ENCODE results near the gene REELD1.
A peak's percentile ranks its signal among the peaks of the same experiment; 100 is the strongest.

Gene REELD1

DNA sequence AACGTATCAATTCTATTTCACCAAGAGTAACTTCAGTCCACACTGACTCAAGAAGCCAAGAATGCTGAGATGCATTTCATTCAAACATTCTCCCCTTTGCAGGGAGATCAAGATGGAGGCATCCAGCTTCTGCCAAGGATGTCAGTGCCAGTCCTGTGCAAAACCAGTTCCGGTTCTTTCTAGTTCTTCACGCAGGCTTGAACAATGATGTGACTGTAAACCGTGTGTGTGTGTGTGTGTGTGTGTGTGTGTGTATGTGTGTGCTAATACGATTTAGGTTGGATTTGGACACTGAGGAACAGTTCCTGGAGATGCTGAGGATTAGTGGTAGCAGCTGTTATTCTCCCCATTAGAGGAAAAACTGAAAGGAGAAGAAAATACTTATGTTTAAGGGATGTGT, at the start of gene REELD1:
TSS of gene REELD1 (plus strand) at position 301 of the 400 bp plus-strand sequence. CDS start 2,415 bp downstream, outside the sequence.
- no peak for DNase-seq (ENCODE audit: low read depth in 2 of 2)

DNA sequence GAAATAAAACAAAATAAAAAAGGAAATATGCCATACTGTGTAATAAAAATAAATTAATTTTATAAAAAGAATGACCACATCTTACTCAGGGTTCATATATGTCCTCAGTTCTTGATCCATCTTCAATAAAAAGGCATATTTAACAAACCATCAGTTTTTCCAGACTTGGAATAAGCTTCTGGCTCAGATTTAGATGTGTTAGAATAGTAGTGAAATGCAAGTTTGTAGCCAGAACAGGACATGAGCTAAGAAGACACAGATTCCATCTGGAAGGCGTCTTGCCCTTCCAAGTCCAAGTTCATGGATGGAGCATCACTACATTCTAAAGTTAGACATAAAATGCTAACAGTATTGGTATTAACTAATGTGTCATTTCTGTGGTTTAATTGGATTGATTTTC, 49.1 kb upstream of the REELD1 start:
- no peak for DNase-seq (ENCODE audit: low read depth in 2 of 2)

DNA sequence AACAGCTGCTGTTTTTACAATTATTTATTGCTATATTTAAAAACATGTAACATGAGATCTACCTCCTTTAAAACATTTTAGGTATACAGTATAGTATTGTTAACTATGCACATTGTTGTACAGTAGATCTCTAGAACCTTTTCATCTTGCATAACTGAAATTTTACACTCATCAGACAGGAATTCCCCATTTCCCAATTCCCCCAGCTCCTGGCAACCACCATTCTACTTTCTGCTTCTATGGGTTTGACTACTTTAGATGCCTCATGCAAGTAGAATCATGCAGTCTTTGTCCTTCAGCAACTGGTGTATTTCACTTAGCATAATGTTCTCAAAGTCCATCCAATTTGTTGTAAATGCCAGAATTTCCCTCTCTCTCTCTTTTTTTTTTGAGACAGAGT, 48.5 kb upstream of the REELD1 start:
- no peak for DNase-seq (ENCODE audit: low read depth in 2 of 2)

DNA sequence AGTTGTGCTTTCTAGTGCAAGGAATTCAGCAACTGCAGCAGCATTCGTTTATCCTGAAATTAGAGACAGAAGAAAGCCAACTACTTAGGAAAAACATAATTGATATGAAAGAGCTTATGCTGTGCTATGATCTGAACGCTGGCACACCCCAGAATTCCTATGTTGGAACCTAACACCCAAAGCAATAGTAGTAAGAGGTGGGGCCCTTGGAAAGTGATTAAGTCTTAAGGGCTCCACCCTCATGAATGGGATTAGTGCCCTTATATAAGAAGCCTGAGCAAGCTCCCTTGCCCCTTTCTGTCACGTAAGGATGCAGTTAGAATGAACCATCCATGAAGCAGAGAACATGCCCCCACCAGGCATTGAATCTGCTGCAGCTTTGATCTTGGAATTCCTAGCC, 44.2 kb upstream of the REELD1 start:
- no peak for DNase-seq (ENCODE audit: low read depth in 2 of 2)

DNA sequence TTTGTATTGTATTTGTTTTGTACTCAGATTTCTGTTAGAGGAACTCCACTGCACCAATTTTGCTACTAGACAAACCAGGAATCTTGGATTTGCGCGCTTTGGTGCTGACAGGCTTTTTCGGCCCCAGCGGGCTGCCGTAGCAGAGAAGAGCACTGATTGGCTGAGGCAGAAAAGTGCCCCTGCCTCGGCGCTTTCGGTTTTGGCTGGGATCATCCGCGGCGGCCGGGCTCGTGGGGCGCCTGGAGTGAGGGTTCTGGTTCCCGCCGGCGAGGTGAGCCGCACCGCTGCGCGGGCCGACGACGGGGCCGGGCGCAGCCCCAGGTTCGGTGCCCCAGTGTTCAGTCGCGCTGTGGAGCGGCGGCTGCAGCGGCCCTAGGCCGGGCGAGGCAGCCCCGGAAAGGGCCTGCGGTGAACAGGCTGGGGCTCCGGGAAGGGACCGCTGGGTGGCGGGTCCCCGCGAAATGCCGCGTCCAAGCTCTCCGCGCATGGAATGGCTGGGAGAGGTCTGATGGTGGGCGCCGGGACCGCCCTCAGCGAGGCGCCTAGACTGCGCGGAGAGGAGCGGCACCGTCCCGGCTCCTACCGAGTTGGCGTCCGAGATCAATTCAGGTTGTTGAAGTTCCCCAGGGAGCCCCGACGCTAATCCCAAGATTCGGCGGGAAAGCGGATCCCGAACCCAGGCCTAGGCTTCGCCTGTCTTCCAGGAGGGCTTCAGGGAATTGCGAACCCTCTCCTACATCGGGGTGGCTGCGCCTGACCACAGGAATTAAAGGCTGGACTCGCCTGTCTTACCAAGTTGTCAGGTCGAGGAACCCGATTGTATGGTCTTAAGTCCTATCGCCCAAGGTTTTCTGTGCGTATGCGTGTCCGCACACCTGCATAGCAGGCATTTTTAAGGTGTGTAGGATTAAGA, 38.5 kb upstream of the REELD1 start, which contains the start of gene LSM6:
TSS of gene LSM6 (plus strand) at position 178 of the 913 bp plus-strand sequence. CDS start 7,204 bp downstream, outside the sequence.
- DNase-seq (ENCODE audit: low read depth in 2 of 2): peak; percentile 71 to 74

DNA sequence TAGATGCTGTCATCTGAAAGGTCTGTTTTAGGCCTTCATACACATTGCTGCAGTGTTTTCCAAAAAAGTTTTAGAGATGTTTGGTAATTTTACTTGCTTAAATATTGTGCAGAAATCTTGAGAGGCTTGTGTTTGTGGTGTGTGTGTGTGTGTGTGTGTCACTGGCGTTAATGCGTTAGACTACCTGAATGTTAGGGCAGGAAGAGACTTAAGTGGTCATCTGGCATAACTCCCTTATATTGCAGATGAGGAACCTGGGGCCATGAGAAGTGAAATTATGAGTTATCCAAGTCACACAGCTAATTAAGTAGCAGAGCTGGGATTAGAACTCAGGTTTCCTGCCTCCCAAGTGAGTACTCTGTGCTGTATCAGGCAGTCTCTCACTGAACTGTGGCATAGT, 37.4 kb upstream of the REELD1 start:
- DNase-seq (ENCODE audit: low read depth in 2 of 2): no peak

DNA sequence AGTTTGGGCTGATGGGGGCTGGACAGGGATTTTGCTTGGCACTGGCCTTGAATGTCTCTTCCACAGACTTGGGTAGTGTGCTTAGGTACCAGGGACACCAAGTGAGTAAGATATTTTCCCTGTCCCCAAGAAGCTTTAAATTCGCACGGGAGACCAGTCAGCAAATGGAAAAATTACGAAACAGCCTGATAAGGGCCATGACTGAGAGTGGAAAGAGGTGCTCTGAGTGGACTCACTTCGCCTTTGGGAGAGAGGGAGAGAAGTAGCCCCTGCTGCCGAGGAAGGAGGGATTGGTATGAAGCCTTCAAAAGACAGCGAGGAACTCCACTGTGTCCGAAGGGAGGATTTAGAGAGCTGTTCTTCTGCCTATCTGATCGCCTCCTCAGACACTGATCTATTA, 36.2 kb upstream of the REELD1 start:
- no peak for DNase-seq (ENCODE audit: low read depth in 2 of 2)

DNA sequence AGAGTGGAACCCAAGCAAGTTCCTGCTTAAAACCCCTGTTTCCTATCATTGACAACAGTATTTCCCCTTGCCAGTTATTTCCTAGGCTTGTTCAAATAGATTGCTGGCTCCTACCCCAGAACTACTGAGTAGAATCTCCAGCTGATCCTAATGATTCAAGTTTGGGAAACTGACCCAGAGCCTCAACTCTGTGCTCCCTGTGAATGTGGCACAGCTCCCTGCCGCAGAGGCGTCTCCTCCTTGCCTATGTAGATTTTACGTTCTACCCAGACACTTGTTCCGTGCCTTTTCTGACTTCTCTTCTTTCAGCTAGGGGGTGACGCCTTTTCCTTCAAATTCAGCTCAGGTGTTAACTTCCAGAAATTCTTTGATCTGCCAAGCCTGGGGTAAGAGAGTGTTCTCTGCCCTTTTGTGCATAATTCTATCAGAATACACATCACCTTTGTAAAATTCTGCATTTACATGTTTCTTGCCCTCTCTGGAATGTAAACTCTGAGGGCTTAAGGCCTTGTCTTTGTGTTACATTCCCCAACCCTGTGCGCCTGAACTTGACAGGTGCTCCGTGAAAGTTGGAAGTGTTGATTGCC, 34.5 kb upstream of the REELD1 start:
- DNase-seq (ENCODE audit: low read depth in 2 of 2): no peak

DNA sequence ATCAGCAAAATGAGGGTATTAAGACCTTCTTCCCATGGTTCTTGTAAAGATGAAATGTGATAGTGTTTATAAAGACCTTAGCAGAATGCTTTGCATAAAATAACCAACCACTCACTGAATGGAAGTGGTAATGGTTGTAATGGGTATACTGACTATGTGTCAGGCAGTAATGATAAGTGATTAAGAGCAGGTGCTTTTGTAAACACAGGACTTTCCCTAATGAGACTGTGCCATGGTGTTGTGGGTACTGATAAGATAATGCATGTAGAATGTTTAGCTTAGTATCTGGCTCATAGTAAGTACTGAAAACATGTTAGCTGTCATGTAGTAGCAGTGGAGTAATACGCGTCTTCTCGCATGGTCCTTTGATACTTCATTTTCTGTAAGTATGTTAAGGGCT, 31.9 kb upstream of the REELD1 start:
- DNase-seq (ENCODE audit: low read depth in 2 of 2): no peak

DNA sequence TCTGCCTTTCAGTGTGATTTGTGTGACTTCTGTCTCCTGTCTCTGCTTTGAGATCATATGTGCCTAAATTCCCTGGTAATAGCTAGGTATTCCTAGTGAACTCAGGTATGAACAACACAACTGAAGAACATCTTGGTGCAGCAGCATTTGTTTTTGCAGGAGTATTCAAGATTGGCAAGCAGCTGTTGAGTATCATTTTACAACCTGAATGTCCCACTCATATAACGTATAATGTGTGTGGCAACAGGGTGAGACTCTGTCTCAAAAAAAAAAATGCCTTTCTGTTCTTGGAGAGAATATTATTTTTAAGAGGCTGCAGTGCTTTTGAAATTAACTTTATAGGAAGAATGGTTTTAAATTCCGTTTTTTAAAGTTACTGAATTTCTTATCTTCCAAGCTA, 31.1 kb upstream of the REELD1 start:
- DNase-seq (ENCODE audit: low read depth in 2 of 2): no peak

DNA sequence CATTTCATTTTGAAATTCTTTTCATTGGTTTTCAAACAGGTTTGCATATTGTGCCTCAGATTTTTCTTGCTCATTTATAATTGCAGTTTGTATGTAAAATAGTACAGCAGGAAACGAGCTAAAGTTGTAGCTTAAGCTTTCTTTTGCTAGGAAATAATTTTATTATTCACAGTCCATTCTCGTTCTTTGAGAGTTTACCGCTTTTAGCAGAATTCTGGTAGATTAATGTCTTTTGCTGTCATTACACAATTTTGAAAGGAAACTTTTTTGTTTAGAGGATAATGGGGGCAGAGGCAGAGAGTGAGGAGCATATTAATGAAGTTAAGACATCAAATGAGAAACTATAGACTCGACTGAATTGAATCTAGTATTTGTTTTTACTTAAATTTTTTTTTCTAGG, 28.3 kb upstream of the REELD1 start:
- no peak for DNase-seq (ENCODE audit: low read depth in 2 of 2)

DNA sequence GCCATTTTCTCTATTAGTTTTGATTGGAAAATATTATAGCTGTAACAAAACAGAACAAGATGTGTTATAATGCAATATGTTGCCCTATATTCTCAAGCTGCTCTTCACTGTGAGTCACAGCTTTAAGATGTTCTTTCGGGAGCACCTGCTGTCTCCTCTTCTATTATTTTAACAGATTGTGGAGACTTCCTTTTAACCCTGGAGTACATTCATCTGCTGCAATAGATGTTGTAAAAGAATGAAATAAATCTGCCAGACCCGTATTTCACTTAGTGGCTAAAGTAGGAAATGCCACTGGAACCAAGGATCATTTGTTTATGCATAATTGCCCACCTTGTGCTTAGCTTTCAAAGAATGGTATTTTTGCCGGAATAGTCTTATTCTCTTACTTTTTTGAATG, 27.7 kb upstream of the REELD1 start:
- no peak for DNase-seq (ENCODE audit: low read depth in 2 of 2)

DNA sequence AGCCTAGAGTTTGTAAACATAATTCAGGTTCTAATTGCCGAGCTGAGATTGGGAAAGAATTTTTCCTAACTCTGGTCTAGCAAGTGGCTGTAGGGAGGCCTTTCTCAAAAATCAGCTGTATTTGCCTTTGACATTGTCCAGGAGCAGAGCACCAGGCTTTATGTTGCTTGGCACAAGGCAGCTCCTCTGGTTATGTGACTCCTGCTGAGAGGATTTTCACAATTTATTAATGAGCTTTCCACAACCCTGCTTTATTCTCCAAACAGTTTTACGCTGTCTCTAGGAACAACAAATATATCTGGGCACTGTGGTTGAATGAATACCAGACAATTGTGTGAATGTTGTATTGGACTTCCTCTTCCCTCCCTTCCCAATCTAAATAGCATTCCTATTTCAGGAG, 23.9 kb upstream of the REELD1 start:
- no peak for DNase-seq (ENCODE audit: low read depth in 2 of 2)

DNA sequence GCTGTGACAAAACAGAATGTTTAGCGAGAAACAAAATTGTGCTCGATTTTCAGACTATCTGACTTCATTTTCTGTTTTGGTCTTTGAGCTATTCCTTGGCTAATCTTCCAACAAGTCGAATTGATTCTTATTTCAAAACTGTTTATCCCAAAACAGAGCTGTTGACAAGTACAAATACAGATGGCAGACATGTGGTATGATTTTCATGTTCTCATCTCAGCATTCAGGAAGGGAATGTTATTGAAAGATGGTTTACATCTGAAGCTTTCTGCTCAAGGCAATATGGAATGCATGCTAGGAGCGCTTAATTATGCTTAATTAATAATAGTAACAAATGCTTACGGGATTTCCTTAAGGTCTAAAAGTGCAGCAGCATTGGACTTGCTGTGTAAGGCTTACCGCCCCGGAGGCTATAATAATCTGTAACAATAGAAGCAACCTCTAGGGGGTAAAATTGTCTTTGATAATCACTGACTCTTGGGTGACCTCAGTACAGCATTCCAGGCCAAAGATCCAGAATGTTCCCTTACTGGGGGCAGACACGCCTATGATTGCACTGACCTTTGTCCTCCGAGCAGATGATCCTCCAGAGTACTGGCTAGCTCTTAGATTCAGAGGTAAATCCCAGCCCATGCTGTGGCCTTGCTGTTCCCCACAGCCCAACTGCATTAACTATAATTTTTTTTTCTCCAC, 22.4 kb upstream of the REELD1 start:
- no peak for DNase-seq (ENCODE audit: low read depth in 2 of 2)

DNA sequence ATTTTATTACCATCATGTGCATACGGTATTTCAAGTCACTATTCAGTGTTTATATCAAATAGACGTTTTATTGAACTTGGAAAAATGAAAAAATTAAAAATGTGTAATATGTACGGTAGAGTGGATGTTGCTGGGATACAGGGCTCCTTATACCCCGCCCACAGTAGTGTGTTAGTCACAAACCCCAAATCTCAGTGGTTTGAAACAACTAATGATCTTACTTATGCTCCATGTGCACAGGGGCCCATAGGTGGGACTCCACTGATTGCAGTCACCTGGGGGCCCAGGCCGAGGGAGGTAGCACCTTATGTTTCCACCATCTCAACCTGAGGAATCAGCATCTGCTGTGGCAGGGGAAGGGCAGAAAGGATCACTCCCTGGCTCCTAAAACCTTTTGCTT, 20.7 kb upstream of the REELD1 start:
- DNase-seq (ENCODE audit: low read depth in 2 of 2): no peak

DNA sequence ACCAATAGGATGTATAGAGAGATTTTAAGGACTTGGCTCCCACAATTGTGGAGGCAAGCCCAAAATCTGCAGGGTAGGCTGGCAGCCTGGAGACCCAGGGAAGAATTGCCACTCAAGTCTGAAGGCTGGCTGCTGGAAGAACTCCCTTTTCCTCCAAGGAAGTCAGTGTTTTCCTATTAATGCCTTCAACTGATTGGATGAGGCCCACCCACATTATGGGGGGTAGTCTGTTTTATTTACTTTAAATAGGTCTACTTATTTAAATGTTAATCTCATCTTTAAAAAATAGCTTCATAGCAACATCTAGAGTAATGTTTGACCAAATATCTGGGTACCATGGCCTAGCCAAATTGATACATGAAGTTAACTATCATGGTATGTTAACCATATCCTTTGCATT, 20.1 kb upstream of the REELD1 start:
- no peak for DNase-seq (ENCODE audit: low read depth in 2 of 2)

DNA sequence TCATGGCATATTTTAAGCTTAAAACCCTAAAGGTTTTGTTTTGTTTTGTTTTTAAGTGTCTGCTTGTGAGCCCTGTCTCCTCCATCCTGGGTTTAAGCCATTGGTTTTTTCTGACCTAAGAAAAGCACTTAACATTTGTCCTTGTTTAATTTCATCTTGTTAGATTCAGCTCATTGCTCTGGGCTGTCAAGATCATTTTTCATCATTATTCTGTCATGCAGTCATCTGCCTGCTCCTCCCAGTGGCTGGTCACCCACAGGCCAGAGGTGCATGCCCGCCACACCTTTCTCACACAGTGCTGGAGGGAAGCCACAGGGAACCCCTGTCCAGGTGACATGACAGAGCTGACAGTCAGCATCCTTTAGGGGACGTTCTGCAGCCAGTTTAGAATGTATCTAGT, 11.7 kb upstream of the REELD1 start:
- no peak for DNase-seq (ENCODE audit: low read depth in 2 of 2)

DNA sequence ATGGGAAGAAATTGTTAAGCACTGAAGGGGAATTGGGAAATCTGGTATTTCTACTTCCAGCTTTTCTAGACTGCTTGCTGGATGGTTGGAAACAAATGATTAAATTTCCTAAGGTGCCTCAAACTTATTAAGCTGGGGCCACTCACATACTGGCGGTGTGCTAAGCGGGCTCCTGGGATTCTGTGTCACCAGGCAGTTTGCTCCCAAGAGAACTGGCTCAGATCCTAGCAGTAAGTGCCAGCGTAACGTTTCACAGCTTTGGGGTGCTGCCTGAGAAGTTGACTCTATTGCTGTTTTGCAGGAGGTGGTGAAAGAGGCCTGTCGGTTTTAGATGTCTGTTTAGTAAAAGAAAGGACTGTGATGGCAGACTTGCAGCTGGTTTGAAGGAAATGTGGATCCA, 6.9 kb upstream of the REELD1 start:
- DNase-seq (ENCODE audit: low read depth in 2 of 2): no peak

DNA sequence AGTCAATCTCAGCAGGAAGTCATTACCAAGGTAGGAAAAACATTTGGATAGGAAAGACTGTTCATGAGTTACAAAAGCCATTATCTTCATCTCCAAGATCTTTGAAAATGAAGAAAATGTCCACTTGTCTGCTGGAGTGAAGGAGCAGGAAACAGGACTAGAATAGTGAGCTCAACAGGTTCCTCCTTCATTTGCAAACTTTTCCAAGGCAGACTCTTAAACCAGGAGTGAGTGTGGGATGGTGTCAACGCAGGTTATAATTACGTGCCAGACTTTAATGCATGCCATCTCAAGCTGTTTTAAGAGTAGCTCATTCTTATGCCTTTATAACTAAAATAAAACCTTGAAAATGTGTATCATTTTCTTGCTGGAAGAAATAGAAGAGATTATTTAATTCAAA, 3.4 kb upstream of the REELD1 start:
- DNase-seq (ENCODE audit: low read depth in 2 of 2): no peak

DNA sequence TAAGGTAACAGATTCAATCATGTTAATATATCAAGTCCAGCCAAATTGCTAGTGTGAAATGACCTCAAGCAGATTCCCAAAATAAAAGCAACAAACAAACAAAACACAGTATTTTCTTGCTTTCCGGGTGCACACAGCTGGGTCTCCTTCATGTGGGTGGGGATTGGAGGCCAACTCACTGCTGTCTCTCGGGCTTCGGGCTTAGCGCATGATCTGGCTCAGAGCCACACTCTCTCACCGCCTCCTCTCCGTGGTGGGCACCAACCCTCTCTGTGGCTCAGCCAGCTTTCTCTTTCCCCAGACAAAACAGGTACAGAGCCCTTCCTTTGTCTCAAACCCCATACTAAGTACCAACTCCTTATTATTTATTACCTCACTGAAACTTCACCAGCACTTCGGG, 2.9 kb upstream of the REELD1 start:
- DNase-seq (ENCODE audit: low read depth in 2 of 2): no peak

DNA sequence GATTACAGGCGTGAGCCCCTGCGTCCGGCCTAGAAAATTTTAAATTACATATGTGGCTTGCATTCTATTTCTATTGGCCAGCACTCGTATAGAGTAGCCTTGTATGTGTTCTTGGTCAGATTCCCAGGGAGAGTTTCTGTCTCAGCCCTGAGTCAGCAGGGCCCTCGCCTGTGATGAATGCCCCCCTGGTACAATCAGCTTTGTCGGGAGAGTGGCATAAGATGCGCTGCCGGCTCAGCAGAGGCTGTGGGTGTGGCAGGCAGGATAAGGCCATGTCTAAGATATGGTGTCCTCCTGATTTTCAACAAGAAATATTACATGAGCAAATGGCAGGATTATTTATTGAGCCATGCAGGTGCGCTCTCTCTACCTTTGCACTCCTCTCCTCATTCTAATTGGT, 1.6 kb upstream of the REELD1 start:
- no peak for DNase-seq (ENCODE audit: low read depth in 2 of 2)

DNA sequence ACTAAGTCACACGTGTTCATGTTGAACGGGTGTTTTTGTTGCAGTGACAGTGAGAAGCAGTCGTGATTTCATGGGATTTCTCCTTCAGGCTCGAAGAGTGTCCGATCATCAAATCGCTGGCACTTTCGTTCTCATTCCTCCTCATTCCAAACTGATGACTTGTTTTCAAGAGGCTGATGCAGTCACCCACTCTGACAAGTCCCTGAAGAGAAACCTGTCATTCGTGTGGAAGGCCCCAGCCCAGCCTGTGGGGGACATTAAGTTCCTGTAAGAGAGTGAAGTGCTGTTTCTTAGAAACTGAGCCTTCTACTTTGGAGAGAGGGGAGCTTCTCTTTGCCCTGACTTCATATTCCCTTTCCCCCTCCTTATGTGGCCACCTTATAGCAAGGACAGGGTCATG, 8.0 kb downstream of the REELD1 start:
- no peak for DNase-seq (ENCODE audit: low read depth in 2 of 2)
